HepG2 (cell line): ENCODE data around the gene HYCC2. TPM values are rescaled to one million over a fixed set of nuclear protein-coding genes. Genes with fewer than 3 reads are reported as not detected.
A peak's percentile ranks its signal among the peaks of the same experiment; 100 is the strongest.

Experiments
- ATM ChIP-seq: fragments of 450-650 bp; IDR thresholded peaks from 2 replicates; pipeline ENCODE4 v1.7.1; 2017; ENCODE audit warnings: mild to moderate bottlenecking, borderline replicate concordance
- CCAR2 ChIP-seq: fragments of 200-400 bp; formaldehyde crosslinking; optimal IDR thresholded peaks from 2 replicates; pipeline ENCODE3; 2018; ENCODE audit warnings: low read depth, mild to moderate bottlenecking, low read length, moderate library complexity
- CENPT ChIP-seq: sonication (generic); formaldehyde crosslinking; IDR thresholded peaks from 2 replicates; pipeline ENCODE4 v1.8.0; 2022; ENCODE audit warnings: low read depth, mild to moderate bottlenecking, moderate library complexity, missing genetic modification reagents
- ELF1 ChIP-seq: sonication (generic); formaldehyde crosslinking; IDR thresholded peaks from 2 replicates; pipeline ENCODE4 v1.4.0; 2020; ENCODE audit warnings: missing genetic modification reagents
- ELF4 ChIP-seq: sonication (generic); formaldehyde crosslinking; IDR thresholded peaks from 2 replicates; pipeline ENCODE4 v1.5.0; 2020; ENCODE audit warnings: missing genetic modification reagents, mild to moderate bottlenecking, moderate library complexity, borderline replicate concordance
- ESRRA ChIP-seq: sonication (generic); formaldehyde crosslinking; IDR thresholded peaks from 2 replicates; pipeline ENCODE4 v1.5.1; 2020; ENCODE audit warnings: mild to moderate bottlenecking, low read depth, missing genetic modification reagents
- FOXJ3 ChIP-seq: sonication (generic); formaldehyde crosslinking; IDR thresholded peaks from 2 replicates; pipeline ENCODE4 v1.4.0; 2020; ENCODE audit warnings: missing genetic modification reagents, mild to moderate bottlenecking, borderline replicate concordance
- FOXM1 ChIP-seq: sonication (generic); formaldehyde crosslinking; IDR thresholded peaks from 2 replicates; pipeline ENCODE4 v1.5.0; 2020; ENCODE audit warnings: missing genetic modification reagents
- HIVEP1 ChIP-seq: sonication (generic); formaldehyde crosslinking; IDR thresholded peaks from 2 replicates; pipeline ENCODE4 v1.4.0; 2020; ENCODE audit warnings: mild to moderate bottlenecking, missing genetic modification reagents
- HMGA1 ChIP-seq: sonication (generic); formaldehyde crosslinking; conservative IDR thresholded peaks from 2 replicates; pipeline ENCODE4 v1.4.0; 2020; ENCODE audit warnings: missing genetic modification reagents
- KDM5B ChIP-seq: sonication (generic); formaldehyde crosslinking; IDR thresholded peaks from 2 replicates; pipeline ENCODE4 v1.4.0; 2020; ENCODE audit warnings: missing genetic modification reagents, mild to moderate bottlenecking, borderline replicate concordance
- KMT2B ChIP-seq: IDR thresholded peaks from 2 replicates; pipeline ENCODE4 v1.6.1; 2016; ENCODE audit warnings: missing genetic modification reagents, missing compliant biosample characterization
- LBX2 ChIP-seq: sonication (generic); formaldehyde crosslinking; IDR thresholded peaks from 2 replicates; pipeline ENCODE4 v1.5.0; 2020; ENCODE audit warnings: missing genetic modification reagents, mild to moderate bottlenecking, borderline replicate concordance
- MTA1 ChIP-seq: sonication (generic); formaldehyde crosslinking; IDR thresholded peaks from 2 replicates; pipeline ENCODE4 v1.4.0; 2020; ENCODE audit warnings: missing genetic modification reagents, mild to moderate bottlenecking, borderline replicate concordance
- NBN ChIP-seq: fragments of 450-650 bp; conservative IDR thresholded peaks from 2 replicates; pipeline ENCODE4 v1.6.1; 2017
- TOE1 ChIP-seq: sonication (generic); formaldehyde crosslinking; IDR thresholded peaks from 2 replicates; pipeline ENCODE4 v1.4.0; 2020; ENCODE audit warnings: mild to moderate bottlenecking, missing genetic modification reagents
- ZBTB8A ChIP-seq: sonication (generic); formaldehyde crosslinking; IDR thresholded peaks from 2 replicates; pipeline ENCODE4 v1.4.0; 2020; ENCODE audit warnings: mild to moderate bottlenecking, low read depth, missing genetic modification reagents, borderline replicate concordance
- ZNF333 ChIP-seq: sonication (generic); formaldehyde crosslinking; IDR thresholded peaks from 2 replicates; pipeline ENCODE4 v1.4.0; 2020; ENCODE audit warnings: mild to moderate bottlenecking, missing genetic modification reagents, borderline replicate concordance
- ZNF430 ChIP-seq: sonication (generic); formaldehyde crosslinking; IDR thresholded peaks from 2 replicates; pipeline ENCODE4 v1.9.0; 2021; ENCODE audit warnings: mild to moderate bottlenecking, missing genetic modification reagents
- ZNF710 ChIP-seq: sonication (generic); formaldehyde crosslinking; IDR thresholded peaks from 2 replicates; pipeline ENCODE4 v1.5.0; 2020; ENCODE audit warnings: mild to moderate bottlenecking, missing genetic modification reagents, borderline replicate concordance
- polyA plus RNA-seq, 8 experiments: library from polyadenylated mRNA; depleted of rRNA in 3 of 8; stranded (reverse) in 7 of 8; unstranded in 1 of 8; fragments of >200 nt; fragmentation: Illumina TruSeq in 4 of 8; extraction: Trizol in 4 of 8; gene quantifications; 2 replicates each; pipeline versions ENCODE4 v1.2.1 to v1.2.3, GENCODE V29; 2011 to 2016; ENCODE audit warnings: low read depth in 4 of 8, missing spikeins in 1 of 8, mixed read lengths in 1 of 8; ENCODE audit not compliant: insufficient read depth in 1 of 8
- total RNA-seq, 5 experiments: library from RNA; depleted of rRNA; stranded (reverse); fragments of >200 nt; fragmentation: Illumina TruSeq; extraction: Trizol; gene quantifications; 2 replicates each; pipeline ENCODE4 v1.2.3, GENCODE V29; 2016; ENCODE audit warnings: low read depth in 1 of 5
- TF ChIP-seq, protein P1 (sequence below): sonication (generic); formaldehyde crosslinking; IDR thresholded peaks from 2 replicates; pipeline ENCODE4 v1.8.0; 2022; ENCODE audit warnings: missing genetic modification reagents, mild to moderate bottlenecking, borderline replicate concordance
- TF ChIP-seq, protein P2 (sequence below): sonication (generic); formaldehyde crosslinking; IDR thresholded peaks from 2 replicates; pipeline ENCODE4 v1.8.1; 2023; ENCODE audit warnings: mild to moderate bottlenecking, missing genetic modification reagents, borderline replicate concordance
- TF ChIP-seq, protein P3 (sequence below): IDR thresholded peaks from 2 replicates; pipeline ENCODE4 v1.6.1; 2016; ENCODE audit warnings: low read depth, borderline replicate concordance
- TF ChIP-seq, protein P4 (sequence below): sonication (generic); formaldehyde crosslinking; IDR thresholded peaks from 2 replicates; pipeline ENCODE4 v1.5.1; 2020; ENCODE audit warnings: missing genetic modification reagents, mild to moderate bottlenecking, borderline replicate concordance

The HYCC2 gene
- total and polyA plus RNA-seq, 2 of the 13 experiments (the other 11 are each of a cell fraction or from before 2014, with no cell fraction given) = 4.7 to 13.9 TPM

- TF ChIP-seq ELF4 (CRISPR knock-in tag) (peak; percentile 53; the same call in 1 of the 2 replicates), ATM (no peak), KMT2B (CRISPR knock-in tag) (peak; percentile 64; the same call in 1 of the 2 replicates), ZNF333 (CRISPR knock-in tag) (no peak), FOXJ3 (CRISPR knock-in tag) (peak; percentile 61; the same call in 1 of the 2 replicates), TOE1 (no peak; the same call in 1 of the 2 replicates), ZNF710 (CRISPR knock-in tag) (no peak), HIVEP1 (CRISPR knock-in tag) (no peak), FOXM1 (no peak), KDM5B (no peak), ESRRA (CRISPR knock-in tag) (no peak; the same call in 1 of the 2 replicates), LBX2 (CRISPR knock-in tag) (no peak), CCAR2 (no peak), NBN (no peak), HMGA1 (no peak), MTA1 (CRISPR knock-in tag) (no peak; the same call in 1 of the 2 replicates), CENPT (no peak), ZBTB8A (CRISPR knock-in tag) (0 out of 2 replicates have a peak, but pooled peaks have one; percentile 13), ZNF430 (CRISPR knock-in tag) (no peak), ELF1 (no peak)
- TF ChIP-seq, protein P1, sequence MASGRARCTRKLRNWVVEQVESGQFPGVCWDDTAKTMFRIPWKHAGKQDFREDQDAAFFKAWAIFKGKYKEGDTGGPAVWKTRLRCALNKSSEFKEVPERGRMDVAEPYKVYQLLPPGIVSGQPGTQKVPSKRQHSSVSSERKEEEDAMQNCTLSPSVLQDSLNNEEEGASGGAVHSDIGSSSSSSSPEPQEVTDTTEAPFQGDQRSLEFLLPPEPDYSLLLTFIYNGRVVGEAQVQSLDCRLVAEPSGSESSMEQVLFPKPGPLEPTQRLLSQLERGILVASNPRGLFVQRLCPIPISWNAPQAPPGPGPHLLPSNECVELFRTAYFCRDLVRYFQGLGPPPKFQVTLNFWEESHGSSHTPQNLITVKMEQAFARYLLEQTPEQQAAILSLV (CRISPR knock-in tag) = no peak
- TF ChIP-seq, protein P2, sequence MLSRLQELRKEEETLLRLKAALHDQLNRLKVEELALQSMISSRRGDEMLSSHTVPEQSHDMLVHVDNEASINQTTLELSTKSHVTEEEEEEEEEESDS (CRISPR knock-in tag) = no peak
- TF ChIP-seq, protein P3, sequence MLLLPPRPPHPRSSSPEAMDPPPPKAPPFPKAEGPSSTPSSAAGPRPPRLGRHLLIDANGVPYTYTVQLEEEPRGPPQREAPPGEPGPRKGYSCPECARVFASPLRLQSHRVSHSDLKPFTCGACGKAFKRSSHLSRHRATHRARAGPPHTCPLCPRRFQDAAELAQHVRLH (CRISPR knock-in tag) = no peak
- TF ChIP-seq, protein P4, sequence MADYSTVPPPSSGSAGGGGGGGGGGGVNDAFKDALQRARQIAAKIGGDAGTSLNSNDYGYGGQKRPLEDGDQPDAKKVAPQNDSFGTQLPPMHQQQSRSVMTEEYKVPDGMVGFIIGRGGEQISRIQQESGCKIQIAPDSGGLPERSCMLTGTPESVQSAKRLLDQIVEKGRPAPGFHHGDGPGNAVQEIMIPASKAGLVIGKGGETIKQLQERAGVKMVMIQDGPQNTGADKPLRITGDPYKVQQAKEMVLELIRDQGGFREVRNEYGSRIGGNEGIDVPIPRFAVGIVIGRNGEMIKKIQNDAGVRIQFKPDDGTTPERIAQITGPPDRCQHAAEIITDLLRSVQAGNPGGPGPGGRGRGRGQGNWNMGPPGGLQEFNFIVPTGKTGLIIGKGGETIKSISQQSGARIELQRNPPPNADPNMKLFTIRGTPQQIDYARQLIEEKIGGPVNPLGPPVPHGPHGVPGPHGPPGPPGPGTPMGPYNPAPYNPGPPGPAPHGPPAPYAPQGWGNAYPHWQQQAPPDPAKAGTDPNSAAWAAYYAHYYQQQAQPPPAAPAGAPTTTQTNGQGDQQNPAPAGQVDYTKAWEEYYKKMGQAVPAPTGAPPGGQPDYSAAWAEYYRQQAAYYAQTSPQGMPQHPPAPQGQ = no peak
Measured at GRCh38 chr2:201116959-201117734, 45.7 kb upstream of the HYCC2 start (continued).
